Hematopoietic multipotent progenitor cell treated with erythropoietin and hydrocortisone succinate and interleukin-3 and kit ligand, for 15 days (in vitro differentiated cells): Measurements from ENCODE around the gene ZNF750.

Experiments
- DNase-seq: peaks from one replicate; pipeline ENCODE4 v3.0.0-alpha.2; 2015; ENCODE audit warnings: low spot score

The ZNF750 gene

GRCh38 chr17:82872591-82873520, 33.0 kb upstream of the ZNF750 start:
- DNase-seq = no peak

DNA sequence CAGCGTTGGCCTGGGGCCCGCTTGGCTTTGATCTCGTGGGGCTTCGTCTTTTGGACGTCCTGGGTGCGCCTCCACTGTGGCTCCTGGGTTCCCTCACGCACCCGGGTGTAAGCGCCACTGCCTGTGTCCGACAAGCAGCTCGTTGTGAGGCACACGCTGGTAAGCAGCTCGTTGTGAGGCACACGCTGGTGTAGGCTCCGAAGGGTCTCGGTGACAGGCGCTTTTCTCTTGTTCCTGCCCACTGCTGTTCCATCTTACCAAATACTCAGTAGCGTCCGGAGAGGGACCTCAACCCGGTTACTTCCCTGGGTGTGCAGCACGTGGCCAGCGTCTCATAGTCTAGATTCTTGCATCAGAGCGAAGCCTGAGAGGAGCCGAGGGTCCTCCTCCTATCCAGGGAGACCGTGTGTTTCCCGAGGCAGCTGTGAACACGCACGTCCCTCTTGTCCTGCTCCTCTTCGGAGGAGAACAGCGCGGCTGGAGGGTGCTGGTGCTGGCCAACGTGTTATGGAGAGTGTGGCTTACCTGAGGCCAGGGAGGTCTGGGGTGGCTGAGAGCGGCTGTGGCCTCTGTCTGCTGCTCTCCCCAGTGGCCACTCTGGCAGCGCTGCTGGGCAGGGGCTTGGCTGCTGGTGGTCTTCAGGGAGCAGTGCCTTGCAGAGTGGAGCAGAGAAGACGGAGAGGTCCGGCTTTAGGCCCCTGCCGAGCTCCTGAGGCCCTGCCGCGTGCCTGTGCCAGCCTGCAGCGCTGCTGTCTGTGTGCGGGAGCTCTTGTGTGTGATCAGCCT, 32.1 kb upstream of the ZNF750 start:
- DNase-seq = no peak

GRCh38 chr17:82871056-82871775, 31.4 kb upstream of the ZNF750 start:
- no peak for DNase-seq

DNA sequence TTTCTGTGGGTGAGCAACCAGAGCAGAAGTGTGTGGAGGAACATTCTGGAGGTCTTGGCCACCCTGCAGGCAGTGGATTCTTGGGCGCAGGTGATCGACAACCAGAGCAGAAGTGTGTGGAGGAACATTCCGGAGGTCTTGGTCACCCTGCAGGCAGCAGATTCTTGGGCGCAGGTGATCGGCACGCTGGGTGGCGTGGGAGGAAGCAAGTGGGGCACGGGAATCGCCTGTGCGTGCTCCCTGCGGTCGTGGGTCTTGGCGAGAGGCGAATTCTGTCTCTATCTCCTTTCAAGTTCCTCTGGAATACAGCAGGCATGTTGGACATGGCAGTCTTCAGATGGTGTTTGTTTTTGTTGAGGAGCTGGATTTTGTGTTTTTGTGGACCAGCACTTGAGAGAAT, 30.7 kb upstream of the ZNF750 start:
- no peak for DNase-seq

- no peak for DNase-seq
Measured at GRCh38 chr17:82870091-82870491, 30.3 kb upstream of the ZNF750 start.

DNA sequence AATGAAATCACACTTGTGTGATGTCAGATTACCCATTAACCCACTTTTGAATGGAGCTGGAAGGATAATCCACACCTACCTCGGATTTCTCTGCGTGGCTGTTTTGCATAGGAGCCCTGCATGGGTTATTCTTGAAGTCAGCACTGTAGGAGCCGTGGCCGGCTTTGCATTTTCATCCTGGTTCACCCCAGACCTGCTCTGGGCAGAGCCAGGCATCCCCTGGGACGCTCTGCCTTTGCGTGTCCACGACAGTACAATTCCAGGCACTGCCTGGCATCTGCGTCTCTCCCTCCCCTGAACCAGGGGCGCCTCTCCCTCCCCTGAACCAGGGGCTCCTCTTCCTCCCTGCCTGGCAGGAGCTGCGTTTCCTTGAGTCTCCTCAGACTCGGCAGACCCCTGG, 29.7 kb upstream of the ZNF750 start:
- no peak for DNase-seq

- peak; percentile 10 for DNase-seq
Measured at GRCh38 chr17:82868715-82869131, 28.9 kb upstream of the ZNF750 start.

- DNase-seq = no peak
Measured at GRCh38 chr17:82867763-82868325, 28.0 kb upstream of the ZNF750 start.

- DNase-seq = no peak
Measured at GRCh38 chr17:82866590-82867191, 26.9 kb upstream of the ZNF750 start.

- no peak for DNase-seq
Measured at GRCh38 chr17:82865774-82866395, 26.1 kb upstream of the ZNF750 start.

GRCh38 chr17:82865274-82865673, 25.5 kb upstream of the ZNF750 start:
- DNase-seq = no peak

- DNase-seq = no peak
Measured at GRCh38 chr17:82864713-82865248, 25.0 kb upstream of the ZNF750 start.

GRCh38 chr17:82863941-82864712, 24.3 kb upstream of the ZNF750 start:
- no peak for DNase-seq

DNA sequence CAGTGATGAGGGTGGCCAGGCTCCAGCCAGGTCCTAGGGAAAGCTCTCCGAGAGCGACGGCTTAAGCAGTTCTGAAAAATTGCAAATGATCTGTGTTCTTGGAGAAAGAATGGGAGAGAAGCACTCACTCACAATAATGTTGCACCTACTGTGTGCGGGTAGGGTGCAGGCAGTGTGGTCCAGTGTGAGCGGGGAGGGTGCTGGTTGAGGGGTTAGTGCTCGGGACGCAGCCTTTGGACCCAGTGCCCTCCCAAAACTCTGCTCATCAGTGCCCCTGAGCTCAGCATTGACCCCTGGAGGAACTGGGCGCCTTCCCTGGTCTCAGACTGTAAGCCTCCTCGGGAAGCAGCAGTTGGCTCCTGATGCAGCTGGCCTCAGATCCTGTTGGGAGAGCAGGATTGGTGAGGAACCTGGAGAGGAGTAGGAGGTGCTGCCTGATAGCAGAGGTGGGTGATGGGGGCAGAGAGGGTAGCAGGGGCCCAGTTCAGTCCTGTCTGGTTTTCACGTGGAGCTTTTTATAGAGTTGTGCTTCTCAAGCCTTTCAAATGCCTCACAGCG, 23.6 kb upstream of the ZNF750 start:
- DNase-seq = no peak

GRCh38 chr17:82862737-82863382, 23.0 kb upstream of the ZNF750 start:
- no peak for DNase-seq

DNA sequence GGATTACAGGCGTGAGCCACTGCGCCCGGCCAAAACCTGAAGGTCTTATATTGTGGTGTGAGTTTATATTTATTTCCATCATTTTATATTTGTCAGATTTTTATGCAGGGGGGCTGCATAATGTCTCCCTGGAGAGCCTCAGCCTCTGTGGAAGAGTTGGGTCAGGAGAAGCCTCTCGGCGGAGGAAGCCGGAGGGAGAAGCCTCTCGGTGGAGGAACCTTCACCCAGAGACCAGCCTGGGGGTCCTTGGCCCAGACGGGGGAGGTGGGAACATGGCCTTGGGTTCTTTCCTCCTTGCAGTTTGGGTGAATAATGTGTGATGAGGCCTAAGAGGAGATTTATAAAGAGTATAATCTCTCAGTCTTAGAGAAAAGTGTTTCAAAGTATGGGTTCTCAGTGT, 22.4 kb upstream of the ZNF750 start:
- no peak for DNase-seq

DNA sequence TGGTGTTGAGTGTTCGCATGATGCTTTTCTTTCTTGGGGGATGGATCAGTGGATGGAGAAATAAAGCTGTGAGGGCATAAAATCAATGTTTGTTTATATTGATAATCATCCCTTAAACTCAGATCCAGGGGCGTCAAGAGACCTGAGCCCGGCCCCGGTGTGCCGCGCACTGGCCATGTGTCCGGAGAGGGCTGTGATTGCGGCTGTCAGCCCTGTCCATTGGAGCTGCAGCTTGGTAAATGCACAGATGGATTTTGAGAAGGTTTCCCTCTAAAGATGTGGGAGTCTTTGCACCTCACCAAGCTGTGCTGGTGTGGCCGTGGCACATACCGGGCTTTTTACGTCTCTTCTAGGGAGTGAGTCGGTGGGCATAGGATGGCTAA, 21.6 kb upstream of the ZNF750 start:
- no peak for DNase-seq

GRCh38 chr17:82860606-82861392, 21.0 kb upstream of the ZNF750 start:
- DNase-seq = no peak
